B cell (primary cell): ENCODE results near the gene FRMPD2.

Source experiments
- EZH2 ChIP-seq: IDR thresholded peaks from 2 replicates; pipeline ENCODE4 v1.6.1; 2012; ENCODE audit warnings: borderline replicate concordance, low read depth, mild to moderate bottlenecking, moderate library complexity, low read length; ENCODE audit not compliant: insufficient read depth, poor library complexity, severe bottlenecking
- TF ChIP-seq, protein P1 (sequence below): fragments of 200-600 bp; IDR thresholded peaks from one replicate; pipeline ENCODE4 v1.8.0; 2022; ENCODE audit warnings: antibody characterized with exemption, mild to moderate bottlenecking

DNA sequence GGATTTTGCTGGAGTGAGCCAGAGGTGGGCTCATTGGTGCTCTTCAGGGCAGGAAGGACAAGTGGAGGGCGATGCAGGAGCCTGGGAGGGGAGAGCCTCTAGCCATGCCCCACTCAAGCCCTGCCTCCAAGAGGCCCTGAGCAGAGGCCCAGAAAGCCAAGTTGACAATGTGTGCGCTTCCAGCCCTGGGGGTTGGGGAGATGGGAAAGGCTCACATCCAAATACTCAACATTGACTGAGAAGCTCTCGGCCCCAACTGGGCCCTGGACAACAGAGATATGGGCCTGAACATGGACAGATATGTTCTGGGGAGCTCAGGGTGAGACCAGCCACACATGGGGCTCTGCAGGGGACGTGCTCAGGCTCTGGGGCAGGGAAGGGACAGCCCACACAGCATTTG lies 39.0 kb downstream of the FRMPD2 start:
- TF ChIP-seq, protein P1, sequence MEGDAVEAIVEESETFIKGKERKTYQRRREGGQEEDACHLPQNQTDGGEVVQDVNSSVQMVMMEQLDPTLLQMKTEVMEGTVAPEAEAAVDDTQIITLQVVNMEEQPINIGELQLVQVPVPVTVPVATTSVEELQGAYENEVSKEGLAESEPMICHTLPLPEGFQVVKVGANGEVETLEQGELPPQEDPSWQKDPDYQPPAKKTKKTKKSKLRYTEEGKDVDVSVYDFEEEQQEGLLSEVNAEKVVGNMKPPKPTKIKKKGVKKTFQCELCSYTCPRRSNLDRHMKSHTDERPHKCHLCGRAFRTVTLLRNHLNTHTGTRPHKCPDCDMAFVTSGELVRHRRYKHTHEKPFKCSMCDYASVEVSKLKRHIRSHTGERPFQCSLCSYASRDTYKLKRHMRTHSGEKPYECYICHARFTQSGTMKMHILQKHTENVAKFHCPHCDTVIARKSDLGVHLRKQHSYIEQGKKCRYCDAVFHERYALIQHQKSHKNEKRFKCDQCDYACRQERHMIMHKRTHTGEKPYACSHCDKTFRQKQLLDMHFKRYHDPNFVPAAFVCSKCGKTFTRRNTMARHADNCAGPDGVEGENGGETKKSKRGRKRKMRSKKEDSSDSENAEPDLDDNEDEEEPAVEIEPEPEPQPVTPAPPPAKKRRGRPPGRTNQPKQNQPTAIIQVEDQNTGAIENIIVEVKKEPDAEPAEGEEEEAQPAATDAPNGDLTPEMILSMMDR: no peak
- no peak for TF ChIP-seq EZH2
